HAP-1 (cell line): ENCODE measurements around the gene RBMS1.
"Not testable (repeated sequence)": the region's sequence is repeated elsewhere in the genome, so short reads cannot be mapped to it uniquely, and the experiment has no call there.

ENCODE experiments used
- DNase-seq, 2 experiments: peaks; one replicate each; pipeline ENCODE4 v3.0.0-alpha.2; 2016 to 2020; ENCODE audit warnings: low spot score in 2 of 2
- H3K27me3 ChIP-seq: fragments of 250-450 bp; sonication (Bioruptor Pico); 2 replicates; pipeline ENCODE4 v1.5.1; 2020; ENCODE audit warnings: low read depth, mild to moderate bottlenecking, moderate library complexity
- H3K36me3 ChIP-seq: fragments of 250-450 bp; sonication (Bioruptor Pico); replicated peaks from 2 replicates; pipeline ENCODE4 v1.5.1; 2020; ENCODE audit warnings: mild to moderate bottlenecking
- H3K4me1 ChIP-seq: fragments of 250-450 bp; sonication (Bioruptor Pico); 2 replicates; pipeline ENCODE4 v1.5.1; 2020; ENCODE audit warnings: mild to moderate bottlenecking
- H3K4me3 ChIP-seq: fragments of 250-450 bp; sonication (Bioruptor Pico); 2 replicates; pipeline ENCODE4 v1.5.1; 2020; ENCODE audit warnings: mild to moderate bottlenecking, moderate library complexity
- H3K9me3 ChIP-seq: fragments of 250-450 bp; sonication (Bioruptor Pico); 2 replicates; pipeline ENCODE4 v1.5.1; 2020; ENCODE audit warnings: mild to moderate bottlenecking, moderate library complexity
- in situ Hi-C: fragments of 300-500 bp; cut with MboI; formaldehyde crosslinking; loops from 3 replicates; pipeline ENCODE4 v1.14.3; 2020; ENCODE audit warnings: low sequenced_read_pairs, inconsistent platforms, mixed read lengths

The RBMS1 gene

GRCh38 chr2:160453111-160453820 is 40.3 kb downstream of the RBMS1 start:
- no peak overlapping the region for H3K4me3 ChIP-seq
- no peaks in the 10 kb centered on the region for H3K36me3 ChIP-seq
- H3K27me3 ChIP-seq, result no peaks in the 10 kb centered on the region
- DNase-seq, result no peak
- H3K4me1 ChIP-seq, result no peaks in the 10 kb centered on the region
- H3K9me3 ChIP-seq, result no peaks in the 10 kb centered on the region
- in situ Hi-C loops, result no loop called here

- no peak overlapping the region for H3K4me3 ChIP-seq
- in situ Hi-C loops, result no loop called here
- H3K27me3 ChIP-seq, result no peaks in the 10 kb centered on the region
- no peak for DNase-seq
- no peaks in the 10 kb centered on the region; the same call in 1 of the 2 replicates for H3K36me3 ChIP-seq
- no peaks in the 10 kb centered on the region for H3K9me3 ChIP-seq
- H3K4me1 ChIP-seq, result no peaks in the 10 kb centered on the region
These were observed 43.1 kb downstream of the RBMS1 start for GRCh38 chr2:160450486-160450885.

GRCh38 chr2:160448821-160449220 is 44.8 kb downstream of the RBMS1 start:
- H3K27me3 ChIP-seq, H3K4me3 ChIP-seq, DNase-seq, H3K4me1 ChIP-seq, H3K9me3 ChIP-seq, H3K36me3 ChIP-seq, in situ Hi-C loops: not testable (repeated sequence)

- no peak overlapping the region for H3K4me3 ChIP-seq
- in situ Hi-C loops, result no loop called here
- no peaks in the 10 kb centered on the region for H3K27me3 ChIP-seq
- H3K36me3 ChIP-seq, result no peaks in the 10 kb centered on the region; the same call in 1 of the 2 replicates
- no peaks in the 10 kb centered on the region for H3K9me3 ChIP-seq
- 0 out of 2 replicates have a peak, but pooled peaks cover 3% of the 10 kb centered on the region for H3K4me1 ChIP-seq
- DNase-seq, result no peak
These were observed 47.9 kb downstream of the RBMS1 start for GRCh38 chr2:160445673-160446072.

GRCh38 chr2:160442603-160443002 is 51.0 kb downstream of the RBMS1 start:
- Histone ChIP-seq H3K27me3 (no peaks in the 10 kb centered on the region), H3K36me3 (no peaks in the 10 kb centered on the region; the same call in 1 of the 2 replicates), H3K4me1 (0 out of 2 replicates have a peak, but pooled peaks cover 3% of the 10 kb centered on the region), H3K9me3 (no peaks in the 10 kb centered on the region), H3K4me3 (no peak overlapping the region)
- in situ Hi-C loops, result no loop called here
- DNase-seq, result no peak

DNA sequence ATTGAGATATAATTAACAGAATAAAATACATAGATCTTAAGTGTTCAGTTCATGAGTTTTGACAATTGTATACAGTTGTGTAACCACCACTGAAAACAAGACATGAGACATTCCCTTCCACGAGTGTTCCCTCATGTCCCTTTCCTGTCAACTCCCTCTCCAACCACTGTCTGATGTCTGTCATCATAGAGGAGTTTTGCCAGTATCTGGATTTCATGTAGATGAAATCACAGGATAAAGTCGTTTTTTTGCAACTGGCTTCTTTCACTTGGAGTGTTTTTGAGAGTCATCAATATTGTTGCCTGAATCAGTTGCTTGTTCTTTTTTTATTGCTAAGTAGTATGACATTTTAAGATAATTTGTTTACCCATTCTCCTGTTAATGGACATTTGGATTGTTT is 52.7 kb downstream of the RBMS1 start:
- Histone ChIP-seq H3K9me3 (no peaks in the 10 kb centered on the region), H3K4me1 (0 out of 2 replicates have a peak, but pooled peaks cover 3% of the 10 kb centered on the region), H3K27me3 (no peaks in the 10 kb centered on the region), H3K36me3 (no peaks in the 10 kb centered on the region; the same call in 1 of the 2 replicates), H3K4me3 (no peak overlapping the region)
- in situ Hi-C loops, result no loop called here
- DNase-seq, result no peak

- H3K4me3 ChIP-seq, H3K9me3 ChIP-seq, H3K27me3 ChIP-seq, in situ Hi-C loops, H3K36me3 ChIP-seq, DNase-seq, H3K4me1 ChIP-seq: not testable (repeated sequence)
These were observed 54.6 kb downstream of the RBMS1 start for GRCh38 chr2:160439038-160439437.

DNA sequence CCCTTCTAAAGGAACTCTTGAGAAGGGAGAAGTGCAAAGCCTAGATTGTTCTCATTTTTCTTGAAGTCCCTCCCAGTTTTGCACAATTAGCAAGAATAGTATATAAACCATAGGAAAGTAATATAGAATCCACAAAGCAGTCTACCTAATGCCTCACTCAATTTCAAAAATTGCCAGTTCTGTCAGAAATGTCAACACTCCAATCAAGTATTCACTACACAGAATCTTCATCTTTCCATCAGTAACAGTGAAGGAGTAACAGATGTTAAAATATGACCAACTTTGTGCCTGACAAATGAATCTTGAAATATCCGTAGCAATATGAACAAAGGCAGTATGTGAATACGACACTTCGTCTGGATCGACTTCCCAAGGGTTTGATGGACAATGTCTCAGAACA is 56.3 kb downstream of the RBMS1 start:
- no peak for DNase-seq
- H3K36me3 ChIP-seq, result no peaks in the 10 kb centered on the region
- no peaks in the 10 kb centered on the region for H3K9me3 ChIP-seq
- no peak overlapping the region for H3K4me3 ChIP-seq
- H3K4me1 ChIP-seq, result peaks cover 8% of the 10 kb centered on the region
- H3K27me3 ChIP-seq, result no peaks in the 10 kb centered on the region
- in situ Hi-C loops, result no loop called here

GRCh38 chr2:160434254-160434948 is 59.2 kb downstream of the RBMS1 start:
- DNase-seq, result no peak
- in situ Hi-C loops, result no loop called here
- H3K4me3 ChIP-seq, result no peak overlapping the region

DNA sequence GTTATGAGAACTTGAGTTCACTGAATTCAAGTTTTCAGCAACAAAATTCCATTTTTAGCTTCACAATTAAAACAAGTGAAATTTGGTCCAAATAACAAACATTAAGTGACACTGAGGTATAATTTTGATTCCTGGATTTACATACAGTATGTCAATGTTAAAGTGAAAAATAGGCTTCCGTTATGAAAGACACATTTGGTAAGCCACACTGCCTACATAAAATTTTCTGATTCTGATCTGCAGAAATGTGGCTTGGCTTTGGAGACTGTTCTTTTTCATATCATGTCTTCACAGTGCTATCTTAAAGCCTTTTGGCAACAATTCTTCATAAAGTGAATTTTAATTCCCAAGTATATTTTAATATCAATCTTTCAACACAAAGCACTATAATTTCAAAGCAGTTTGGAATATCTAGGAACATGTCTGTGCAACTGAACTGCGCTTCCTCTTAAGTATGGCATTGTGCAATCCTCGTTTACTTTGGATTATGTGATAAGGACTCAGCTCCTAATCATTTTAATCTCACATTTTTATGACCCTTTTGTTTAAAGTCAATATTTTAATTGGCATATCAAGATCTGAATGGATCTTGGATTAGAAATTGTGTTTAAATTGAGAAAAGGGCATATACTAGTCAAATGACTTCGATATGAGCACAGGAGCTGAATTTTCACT is 60.0 kb downstream of the RBMS1 start:
- peaks cover 5% of the 10 kb centered on the region for H3K4me1 ChIP-seq
- no peak for DNase-seq
- no peak overlapping the region for H3K4me3 ChIP-seq
- H3K27me3 ChIP-seq, result no peaks in the 10 kb centered on the region
- no peaks in the 10 kb centered on the region for H3K36me3 ChIP-seq
- in situ Hi-C loops, result no loop called here
- H3K9me3 ChIP-seq, result no peaks in the 10 kb centered on the region

More at GRCh38 chr2:160434254-160434948, 59.2 kb downstream of the RBMS1 start:
- H3K36me3 ChIP-seq, result no peaks in the 10 kb centered on the region
- H3K27me3 ChIP-seq, result no peaks in the 10 kb centered on the region
- peaks cover 5% of the 10 kb centered on the region for H3K4me1 ChIP-seq
- no peaks in the 10 kb centered on the region for H3K9me3 ChIP-seq

DNA sequence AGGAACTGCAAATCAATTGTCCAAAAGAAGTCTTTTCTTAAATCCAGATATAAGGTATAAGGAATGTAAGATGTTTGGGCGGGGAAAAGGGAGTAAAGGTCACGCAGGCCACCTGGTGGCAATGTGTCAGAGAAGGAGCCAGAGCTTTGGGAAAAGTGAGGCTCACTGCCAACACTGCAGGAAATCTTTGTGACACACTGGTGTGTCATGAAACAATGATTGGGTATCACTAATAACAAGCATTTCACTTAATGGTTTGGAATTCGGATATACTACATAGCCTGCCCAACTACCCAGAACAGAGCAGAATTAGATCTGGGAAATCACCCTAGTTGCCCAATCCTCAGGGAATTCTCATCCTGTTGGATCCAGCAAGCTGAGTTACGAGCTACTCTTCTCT is 61.0 kb downstream of the RBMS1 start:
- DNase-seq, result no peak
- Histone ChIP-seq H3K4me1 (peaks cover 9% of the 10 kb centered on the region), H3K4me3 (no peak overlapping the region)

GRCh38 chr2:160431441-160431840 is 62.2 kb downstream of the RBMS1 start:
- Histone ChIP-seq H3K4me3 (no peak overlapping the region), H3K27me3 (no peaks in the 10 kb centered on the region), H3K36me3 (no peaks in the 10 kb centered on the region), H3K9me3 (no peaks in the 10 kb centered on the region), H3K4me1 (peaks cover 11% of the 10 kb centered on the region)
- in situ Hi-C loops, result no loop called here
- DNase-seq, result no peak

More for the DNA sequence above, 61.0 kb downstream of the RBMS1 start:
- Histone ChIP-seq H3K9me3 (no peaks in the 10 kb centered on the region), H3K36me3 (no peaks in the 10 kb centered on the region), H3K27me3 (no peaks in the 10 kb centered on the region)
- in situ Hi-C loops, result no loop called here

GRCh38 chr2:160430001-160430344 is 63.6 kb downstream of the RBMS1 start:
- in situ Hi-C loops, result no loop called here
- Histone ChIP-seq H3K4me1 (peaks cover 11% of the 10 kb centered on the region), H3K27me3 (no peaks in the 10 kb centered on the region), H3K9me3 (no peaks in the 10 kb centered on the region), H3K4me3 (no peak overlapping the region), H3K36me3 (no peaks in the 10 kb centered on the region)
- DNase-seq, result no peak
